Hematopoietic multipotent progenitor cell treated with erythropoietin and hydrocortisone succinate and interleukin-3 and kit ligand, for 17 days (in vitro differentiated cells): ENCODE data around the gene ACTN2.
A peak's percentile ranks its signal among the peaks of the same experiment; 100 is the strongest.

Experiments
- DNase-seq: peaks from one replicate; pipeline ENCODE4 v3.0.0-alpha.2; 2015; ENCODE audit warnings: low spot score

ACTN2 gene

GRCh38 chr1:236742421-236743160 lies 56.3 kb downstream of the ACTN2 start:
- DNase-seq = no peak

GRCh38 chr1:236744533-236744932 lies 58.2 kb downstream of the ACTN2 start:
- no peak for DNase-seq

- no peak for DNase-seq
These were observed 60.5 kb downstream of the ACTN2 start for GRCh38 chr1:236746785-236747184.

- DNase-seq = no peak
These were observed 61.1 kb downstream of the ACTN2 start for GRCh38 chr1:236747311-236747985.

- no peak for DNase-seq
These were observed 62.1 kb downstream of the ACTN2 start for GRCh38 chr1:236748268-236748870.

GRCh38 chr1:236750928-236751327 lies 64.6 kb downstream of the ACTN2 start:
- DNase-seq = no peak

- no peak for DNase-seq
These were observed 65.1 kb downstream of the ACTN2 start for GRCh38 chr1:236751385-236751784.

GRCh38 chr1:236751935-236752334 lies 65.6 kb downstream of the ACTN2 start:
- DNase-seq = no peak

- no peak for DNase-seq
These were observed 67.2 kb downstream of the ACTN2 start for GRCh38 chr1:236753516-236753915.

GRCh38 chr1:236753964-236754363 lies 67.7 kb downstream of the ACTN2 start:
- DNase-seq = no peak

- no peak for DNase-seq
These were observed 68.4 kb downstream of the ACTN2 start for GRCh38 chr1:236754525-236755210.

GRCh38 chr1:236757640-236758039 lies 71.3 kb downstream of the ACTN2 start:
- no peak for DNase-seq

- peak; percentile 64 for DNase-seq
These were observed 73.1 kb downstream of the ACTN2 start for GRCh38 chr1:236759252-236759859.

GRCh38 chr1:236760480-236760879 lies 74.2 kb downstream of the ACTN2 start:
- no peak for DNase-seq

GRCh38 chr1:236760986-236761385 lies 74.7 kb downstream of the ACTN2 start:
- no peak for DNase-seq

- no peak for DNase-seq
These were observed 75.3 kb downstream of the ACTN2 start for GRCh38 chr1:236761397-236762132.

- no peak for DNase-seq
These were observed 76.1 kb downstream of the ACTN2 start for GRCh38 chr1:236762410-236762809.

GRCh38 chr1:236765831-236766230 lies 79.5 kb downstream of the ACTN2 start:
- no peak for DNase-seq

GRCh38 chr1:236766506-236766905 lies 80.2 kb downstream of the ACTN2 start:
- DNase-seq = no peak

GRCh38 chr1:236767276-236767675 lies 81.0 kb downstream of the ACTN2 start:
- DNase-seq = no peak

GRCh38 chr1:236768601-236769000 lies 82.3 kb downstream of the ACTN2 start:
- DNase-seq = no peak

GRCh38 chr1:236773919-236774318 lies 87.6 kb downstream of the ACTN2 start:
- no peak for DNase-seq
